Endometrial microvascular endothelial cells (primary cell): ENCODE measurements around the gene IRGM. TPM values are rescaled to one million over a fixed set of nuclear protein-coding genes. Genes with fewer than 3 reads are reported as not detected.

Source experiments
- in situ Hi-C: cut with HindIII; loops from 2 replicates; pipeline ENCODE4 v1.10.0; 2017; ENCODE audit warnings: low sequenced_read_pairs, low pct_unique_long_range_greater_than_20kb; ENCODE audit errors: inconsistent ontology term
- total RNA-seq: library from RNA; depleted of rRNA; stranded (reverse); fragments of >200 nt; gene quantifications from one replicate; pipeline ENCODE4 v1.2.3, GENCODE V29; 2015; ENCODE audit errors: inconsistent ontology term

Gene IRGM
- total RNA-seq, 1 donor from 2014 or later, result not detected

GRCh38 chr5:150879358-150879757, 33.0 kb downstream of the IRGM start:
- in situ Hi-C loops, result no loop called here

GRCh38 chr5:150895431-150896428, 49.4 kb downstream of the IRGM start:
- in situ Hi-C loops, result no loop called here

Other genes starting within 250 kb of the IRGM start
- gene SYNPO, start 205.9 kb upstream of the IRGM start, total RNA-seq, result 34.8 TPM
- 0.09 TPM for gene MYOZ3, start 185.3 kb upstream of the IRGM start, total RNA-seq
- 35.1 TPM for gene RBM22, start 145.5 kb upstream of the IRGM start, total RNA-seq
- 56.0 TPM for gene DCTN4, start 87.5 kb upstream of the IRGM start, total RNA-seq
- gene SMIM3, start 67.8 kb upstream of the IRGM start, total RNA-seq, result 12.8 TPM
- 3.2 TPM for gene ZNF300, start 58.5 kb downstream of the IRGM start, total RNA-seq
- gene GPX3, start 174.1 kb downstream of the IRGM start, total RNA-seq, result 34.0 TPM
- gene TNIP1, start 234.5 kb downstream of the IRGM start, total RNA-seq, result 71.0 TPM